Suppressor macrophage treated with lipopolysaccharide for 1 hour (primary cell): ENCODE measurements around the gene LRRC74B.
"Not testable (repeated sequence)": the region's sequence is repeated elsewhere in the genome, so short reads cannot be mapped to it uniquely, and the experiment has no call there.

ENCODE experiments used
- DNase-seq, 3 donors: peaks; one replicate each; pipeline ENCODE4 v3.0.0-alpha.2; 2020 to 2022

LRRC74B gene

DNA sequence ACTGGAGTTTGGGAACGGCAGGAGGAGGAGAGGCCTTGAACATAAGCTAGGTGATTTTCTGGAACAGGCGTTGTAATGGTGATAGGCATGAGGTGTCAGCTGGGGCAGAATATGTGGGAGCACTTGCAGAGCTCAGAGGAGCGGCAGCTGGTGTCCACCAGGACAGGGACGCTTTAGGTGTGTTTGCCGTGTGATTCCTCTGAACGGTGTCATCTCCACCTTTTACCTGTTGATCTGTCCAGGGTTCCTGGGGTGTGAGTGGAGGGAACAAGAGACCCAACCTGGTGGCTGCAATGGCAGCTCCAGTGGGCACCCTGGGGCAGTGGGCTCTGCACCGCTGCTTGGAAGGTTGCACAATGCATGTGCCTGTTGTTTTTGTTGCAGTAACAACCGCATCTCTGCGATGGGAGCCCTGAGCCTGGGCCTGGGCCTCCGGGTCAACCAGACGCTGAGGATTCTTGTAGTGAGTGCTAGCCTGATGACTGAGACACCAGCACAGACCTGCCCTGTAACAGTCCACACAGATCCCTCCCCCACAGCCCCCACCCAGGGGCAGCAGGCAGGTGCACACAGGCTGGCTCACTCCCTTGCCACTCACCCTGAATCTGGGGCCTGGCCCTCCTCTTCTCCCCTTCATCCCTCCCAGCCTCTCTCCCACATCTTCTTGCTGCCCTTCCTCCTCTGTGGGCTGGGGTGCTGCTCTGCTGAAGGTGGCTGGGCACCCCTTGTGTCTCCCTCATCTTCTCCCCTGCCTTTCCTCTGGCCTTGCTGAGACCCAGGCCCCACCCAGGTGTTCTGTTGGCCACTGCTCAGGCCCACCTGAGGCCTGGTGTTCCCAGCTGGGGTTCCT, 9.2 kb downstream of the LRRC74B start:
- DNase-seq = no peak

DNA sequence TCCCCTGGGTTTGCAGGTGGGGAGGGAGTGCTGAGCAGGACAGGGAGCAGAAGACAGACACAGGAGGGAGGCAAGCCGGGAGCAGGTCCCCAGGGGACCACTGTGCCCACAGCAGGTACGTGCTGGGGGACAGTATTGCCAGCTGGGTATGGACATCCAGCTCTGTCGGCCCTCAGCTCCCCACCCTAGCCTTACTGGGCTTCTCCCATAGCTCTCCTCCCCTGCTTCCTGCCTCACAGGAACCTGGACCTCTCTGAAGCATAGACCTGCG, 9.8 kb downstream of the LRRC74B start:
- DNase-seq = no peak

DNA sequence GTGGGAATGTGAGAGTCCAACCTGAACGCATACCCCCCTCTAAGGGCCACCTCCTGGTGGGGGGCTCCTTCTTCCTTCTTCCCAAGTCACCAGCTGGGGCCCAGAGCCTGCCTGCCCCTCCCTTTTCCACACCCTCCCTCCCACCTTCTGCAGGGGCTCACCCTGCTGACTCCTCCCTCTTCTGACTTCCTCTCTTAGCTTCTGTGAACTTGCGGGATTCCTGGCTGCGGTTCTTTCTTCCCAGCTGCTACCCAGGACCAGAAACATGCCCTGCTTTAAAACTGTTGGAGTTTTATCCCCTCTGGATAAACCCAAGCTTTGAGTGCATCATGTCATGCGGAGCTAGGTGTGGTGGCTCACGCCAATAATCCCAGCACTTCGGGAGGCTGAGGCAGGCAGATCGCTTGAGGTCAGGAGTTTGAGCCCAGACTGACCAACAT, 10.2 kb downstream of the LRRC74B start:
- peak; percentile 28 to 45 (median 43) for DNase-seq

DNA sequence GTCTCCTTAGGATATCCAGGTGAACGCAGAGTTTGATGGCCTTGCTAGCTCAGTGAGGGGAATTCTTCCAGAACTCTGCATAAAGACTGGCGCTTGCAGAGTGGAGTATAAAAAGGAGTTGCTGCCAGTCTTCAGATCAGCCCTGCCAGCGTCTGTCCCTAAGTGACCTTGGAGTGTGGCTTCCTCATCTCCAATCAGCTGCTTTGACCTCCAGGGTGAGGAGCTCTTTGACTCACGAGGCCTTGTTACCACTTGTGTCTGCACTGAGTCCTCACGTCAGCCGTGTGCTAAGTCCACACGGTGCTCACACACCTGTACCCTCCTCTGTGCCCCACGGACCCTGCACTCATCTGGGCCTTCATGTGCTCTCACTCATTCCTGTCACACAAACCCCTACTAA, 14.6 kb downstream of the LRRC74B start:
- not testable (repeated sequence) for DNase-seq

DNA sequence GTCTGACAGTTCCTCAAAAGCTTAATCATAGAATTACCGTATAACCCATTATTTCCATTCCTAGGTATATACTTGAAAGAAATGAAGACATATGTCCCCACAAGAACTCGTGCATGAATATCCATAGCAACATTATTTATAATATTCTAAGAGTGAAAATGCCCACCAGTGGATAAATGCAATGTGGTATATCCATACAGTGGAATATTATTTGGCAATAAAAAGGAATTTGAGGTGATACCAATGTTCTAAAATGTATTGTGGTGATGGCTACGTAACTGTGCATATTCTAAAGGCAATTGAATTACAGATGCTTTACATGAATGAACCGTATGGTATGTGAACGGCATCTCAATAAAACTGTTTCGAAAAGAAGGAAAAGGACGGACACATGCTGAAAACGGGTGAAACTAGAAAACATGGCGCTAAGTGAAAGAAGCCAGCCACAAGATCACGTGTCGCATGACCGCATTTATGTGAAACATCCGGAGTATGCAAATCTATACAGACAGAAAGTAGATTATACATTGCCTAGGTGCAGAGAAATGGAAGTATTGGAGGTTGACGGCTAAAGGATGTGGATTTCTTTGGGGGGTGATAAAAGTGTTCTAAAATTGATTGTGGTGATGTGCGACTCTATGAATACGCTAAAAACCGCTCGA, 16.0 kb downstream of the LRRC74B start:
- DNase-seq = not testable (repeated sequence)

DNA sequence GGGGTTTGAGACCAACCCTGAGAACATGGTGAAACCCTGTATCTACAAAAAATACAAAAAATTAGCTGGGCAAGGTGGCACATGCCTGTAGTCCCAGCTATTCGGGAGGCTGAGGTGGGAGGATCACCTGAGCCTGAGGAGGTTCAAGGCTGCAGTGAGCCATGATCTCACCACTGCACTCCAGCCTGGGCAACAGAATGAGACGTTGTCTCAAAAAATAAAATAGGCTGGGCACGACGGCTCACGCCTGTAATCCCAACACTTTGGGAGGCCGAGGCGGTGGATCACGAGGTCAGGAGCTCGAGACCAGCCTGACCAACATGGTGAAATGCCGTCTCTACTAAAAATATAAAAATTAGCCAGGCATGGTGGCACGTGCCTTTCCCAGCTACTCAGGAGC, 18.7 kb downstream of the LRRC74B start:
- DNase-seq = not testable (repeated sequence)

DNA sequence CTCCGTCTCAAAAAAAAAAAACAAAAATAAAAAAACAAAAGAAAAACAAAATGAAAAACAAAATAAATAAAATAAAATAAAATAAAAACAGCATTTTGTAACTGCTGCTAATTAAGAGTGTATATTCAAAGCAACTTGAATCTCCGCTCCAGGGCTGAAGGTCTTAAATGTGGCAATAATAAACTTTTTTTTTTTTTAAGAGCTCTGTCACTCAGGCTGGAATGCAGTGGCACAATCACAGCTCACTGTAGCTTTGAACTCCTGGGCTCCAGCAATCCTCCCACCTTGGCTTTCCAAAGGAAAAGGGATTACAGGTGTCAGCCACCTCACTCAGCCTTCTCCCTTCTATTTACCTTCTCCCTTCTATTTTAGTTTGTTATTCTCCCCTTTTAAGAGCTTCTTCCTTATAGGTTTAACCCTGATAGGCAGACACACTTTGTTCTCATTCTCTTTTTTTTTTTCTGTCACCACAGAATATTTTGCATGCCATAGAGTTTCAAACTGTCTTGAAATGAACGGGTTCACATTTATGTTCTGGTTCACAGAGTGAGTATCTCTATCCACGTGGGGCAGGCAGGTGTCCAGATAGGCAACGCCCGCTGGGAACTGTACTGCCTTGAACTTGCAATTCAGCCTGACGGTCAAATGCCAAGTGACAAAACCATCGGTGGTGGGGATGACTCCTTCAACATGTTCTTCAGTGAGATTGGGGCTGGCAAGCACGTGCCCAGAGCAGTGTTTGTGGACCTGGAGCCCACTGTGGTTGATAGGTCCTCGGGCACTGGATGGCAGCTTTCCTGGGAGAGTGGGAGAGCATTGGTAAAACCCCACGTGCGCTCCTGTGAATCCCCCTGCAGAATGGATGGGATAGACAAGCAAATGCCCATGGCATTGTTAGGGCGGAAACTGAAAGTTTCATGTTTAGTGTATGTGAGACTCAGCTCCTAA, 19.4 kb downstream of the LRRC74B start:
- DNase-seq = no peak

DNA sequence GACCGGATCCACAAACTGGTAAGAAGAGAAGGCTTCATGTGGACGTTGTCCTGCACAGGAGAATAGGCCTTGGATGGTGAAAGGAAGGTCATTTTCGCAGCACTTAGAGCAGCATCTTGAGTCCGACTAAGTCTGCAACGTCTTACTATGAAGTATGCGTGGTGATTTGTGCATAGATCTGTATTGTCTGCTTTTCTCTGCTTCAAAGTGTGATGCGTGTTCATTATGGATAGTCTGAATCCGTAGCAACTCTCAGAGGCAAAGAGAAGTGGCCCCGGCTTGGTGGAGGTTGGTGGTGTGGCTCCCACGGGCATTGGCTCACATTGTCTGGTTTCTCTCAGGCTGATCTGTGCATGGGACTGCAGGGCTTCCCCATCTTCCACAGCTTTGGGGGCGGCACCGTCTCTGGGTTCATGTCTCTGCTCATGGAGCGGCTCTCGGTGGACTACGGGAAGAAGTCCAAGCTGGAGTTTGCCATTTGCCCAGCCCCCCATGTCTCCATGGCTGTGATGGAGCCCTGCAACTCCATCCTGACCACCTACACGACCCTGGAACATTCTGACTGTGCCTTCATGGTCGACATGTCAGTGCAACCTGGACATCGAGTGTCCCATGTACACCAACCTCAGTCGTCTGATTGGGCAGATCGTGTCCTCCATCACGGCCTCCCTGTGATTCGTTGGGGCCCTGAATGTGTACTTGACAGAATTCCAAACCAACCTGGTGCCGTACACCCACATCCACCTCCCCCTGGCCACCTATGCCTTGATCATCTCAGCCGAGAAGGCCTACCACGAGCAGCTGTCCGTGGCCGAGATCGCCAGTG, 21.5 kb downstream of the LRRC74B start:
- DNase-seq = no peak

DNA sequence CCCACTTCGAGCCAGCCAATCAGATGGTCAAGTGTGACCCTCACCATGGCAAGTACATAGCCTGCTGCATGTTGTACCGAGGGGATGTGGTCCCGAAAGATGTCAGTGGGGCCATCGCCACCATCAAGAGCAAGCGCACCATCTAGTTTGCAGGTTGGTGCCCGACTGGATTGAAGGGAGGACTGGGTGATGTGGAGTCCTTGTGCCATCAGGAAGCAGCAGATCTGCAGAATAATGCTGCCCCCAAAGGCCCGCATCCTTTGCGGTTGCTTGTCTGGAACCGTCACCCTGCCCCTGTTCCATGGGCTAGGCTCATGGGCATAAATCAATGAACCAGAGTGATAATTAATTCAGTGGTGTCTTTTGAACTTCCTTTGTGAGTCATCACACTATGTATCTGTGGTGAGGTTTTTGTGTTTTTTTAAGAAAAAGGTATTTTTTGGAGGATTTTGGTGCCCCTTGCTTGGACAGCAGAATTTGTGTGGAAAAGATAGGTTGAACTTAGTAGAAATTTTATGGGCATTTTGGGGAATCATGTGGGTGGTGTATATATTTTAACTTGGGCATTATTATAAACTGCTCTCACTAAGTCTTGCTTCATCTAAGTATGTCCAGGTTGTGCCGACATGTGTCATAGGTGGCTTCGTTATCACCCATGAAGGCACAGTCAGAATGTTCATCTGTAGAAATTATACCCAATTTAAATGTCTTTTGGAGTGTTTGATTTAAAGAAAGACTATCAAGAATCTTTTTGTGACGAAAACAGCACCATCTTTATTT, 22.3 kb downstream of the LRRC74B start:
- DNase-seq = no peak

DNA sequence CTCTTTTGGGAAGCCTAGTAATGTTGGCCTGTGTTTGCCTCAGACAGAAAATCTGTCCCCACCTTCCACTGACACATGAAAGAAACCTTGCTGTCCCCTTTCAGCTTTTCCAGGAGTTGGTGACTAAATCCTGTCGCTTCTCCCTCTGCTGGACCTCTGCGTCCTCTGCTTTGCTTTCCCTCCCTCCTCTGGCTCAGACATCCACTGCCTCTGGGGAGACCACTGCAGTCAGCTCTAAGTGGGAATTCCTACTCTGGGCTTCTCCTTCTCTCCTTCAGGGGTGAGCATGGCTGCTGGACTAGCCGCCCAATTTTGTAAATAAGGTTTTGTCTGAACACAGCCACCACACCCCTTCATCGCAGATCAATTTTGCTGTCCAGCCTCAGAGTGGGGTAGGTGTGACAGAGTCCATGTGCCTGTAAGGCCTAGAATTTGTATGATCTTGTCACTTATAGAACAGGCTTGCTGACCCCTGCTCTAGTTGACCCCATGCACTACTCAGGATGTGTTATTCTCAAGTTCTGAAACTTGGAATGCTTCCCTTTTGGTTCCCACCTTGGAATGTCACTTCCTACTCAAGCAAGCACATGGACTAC, 23.0 kb downstream of the LRRC74B start:
- DNase-seq = no peak

DNA sequence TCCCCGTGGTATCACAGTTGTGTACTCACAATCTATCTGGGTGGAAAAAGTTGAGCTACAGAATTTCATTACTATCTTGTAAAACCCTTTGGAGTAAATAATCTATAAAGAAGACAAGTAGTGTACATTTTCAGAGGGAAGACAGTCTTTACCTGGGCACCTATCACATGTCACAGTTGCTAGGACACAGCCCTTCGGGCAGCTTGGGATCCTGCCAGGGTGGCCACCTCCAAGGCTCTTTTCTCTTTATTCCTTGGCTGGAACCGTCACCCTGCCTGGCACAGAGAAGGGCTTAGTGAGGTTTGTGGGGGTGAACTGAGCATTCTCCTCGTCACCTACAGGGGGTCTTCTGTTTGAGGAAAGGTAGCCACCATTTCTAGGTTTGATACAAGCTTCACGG, 23.6 kb downstream of the LRRC74B start:
- DNase-seq = no peak

DNA sequence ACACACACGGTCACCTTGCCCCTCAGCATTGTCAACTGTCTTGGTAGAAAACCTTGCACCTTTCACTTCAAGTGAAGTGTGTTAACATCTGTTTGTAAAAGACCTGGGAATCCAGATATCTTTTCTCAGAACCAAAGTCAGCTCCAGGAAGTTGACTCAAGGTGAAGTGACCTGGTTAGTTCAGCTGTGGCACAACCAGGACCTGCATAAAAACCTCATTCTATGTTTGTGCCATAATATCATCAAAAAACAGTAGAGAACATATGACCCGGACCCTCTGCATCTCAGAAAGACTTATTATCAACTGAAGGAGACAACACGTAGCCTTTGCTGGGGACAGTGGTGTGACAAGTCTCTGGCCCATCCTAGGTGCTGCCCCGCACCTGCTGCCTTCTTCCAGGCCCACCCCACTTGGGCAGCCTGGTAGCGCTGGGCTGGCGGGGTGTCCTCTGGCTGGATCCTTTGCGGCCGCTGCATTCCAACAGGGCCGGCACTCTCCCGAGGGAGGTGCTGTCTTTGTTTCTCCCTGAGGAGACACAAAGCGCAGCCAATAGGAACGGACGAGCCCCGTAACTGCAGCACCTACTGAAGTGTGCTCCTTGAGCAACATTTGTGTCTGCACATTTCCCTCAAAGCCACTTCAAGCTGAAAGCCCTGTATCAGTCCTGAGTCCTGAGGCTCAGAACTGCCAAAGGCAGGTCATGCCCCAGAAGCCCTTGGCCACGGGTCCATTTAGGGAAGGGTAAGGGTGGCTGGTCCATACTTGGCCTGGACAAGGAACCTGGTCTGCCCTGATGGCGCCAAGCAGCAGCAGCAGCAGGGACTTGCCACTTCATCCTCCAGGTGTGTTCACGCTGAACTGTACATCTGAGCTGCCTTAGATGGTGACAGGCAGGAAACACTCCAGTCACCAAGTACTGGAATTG, 25.2 kb downstream of the LRRC74B start:
- DNase-seq = no peak

DNA sequence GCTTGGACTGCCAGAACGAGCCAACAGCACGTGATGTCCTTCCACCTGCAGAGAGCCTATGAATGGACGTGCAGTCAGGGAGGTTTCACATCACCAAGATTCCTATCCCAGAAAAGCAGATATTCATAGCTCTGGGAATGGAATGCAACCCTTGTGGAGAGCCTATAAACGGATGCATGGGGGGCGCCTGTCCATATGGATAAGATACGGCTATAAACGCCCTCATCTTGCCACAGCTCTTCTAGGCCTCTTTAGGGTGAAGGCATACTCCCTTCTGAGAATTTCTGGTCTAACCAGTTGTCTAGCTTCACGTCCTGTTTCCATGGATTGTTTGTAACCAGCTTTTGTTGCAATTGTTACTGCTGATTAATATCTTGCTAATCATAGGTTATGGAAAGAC, 26.1 kb downstream of the LRRC74B start:
- not testable (repeated sequence) for DNase-seq

DNA sequence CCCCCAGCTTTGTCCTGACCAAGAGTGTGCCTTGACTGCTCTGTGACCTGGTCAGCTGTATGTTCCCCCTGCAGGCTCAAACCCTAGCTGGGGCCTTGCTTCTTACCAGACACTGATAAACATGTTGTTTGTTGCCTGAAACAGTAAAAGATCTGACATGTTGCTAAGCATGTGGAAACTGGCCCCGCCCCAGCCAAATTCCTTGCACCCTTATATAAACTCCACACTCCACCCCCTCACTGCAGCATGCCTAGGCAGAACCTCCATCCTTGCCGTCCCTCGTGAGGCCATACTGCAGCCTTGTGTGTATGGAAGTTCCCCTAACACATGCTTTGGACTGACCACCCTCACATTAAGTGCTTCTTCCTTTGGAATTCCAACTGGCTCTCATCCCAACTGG, 27.3 kb downstream of the LRRC74B start:
- no peak for DNase-seq

DNA sequence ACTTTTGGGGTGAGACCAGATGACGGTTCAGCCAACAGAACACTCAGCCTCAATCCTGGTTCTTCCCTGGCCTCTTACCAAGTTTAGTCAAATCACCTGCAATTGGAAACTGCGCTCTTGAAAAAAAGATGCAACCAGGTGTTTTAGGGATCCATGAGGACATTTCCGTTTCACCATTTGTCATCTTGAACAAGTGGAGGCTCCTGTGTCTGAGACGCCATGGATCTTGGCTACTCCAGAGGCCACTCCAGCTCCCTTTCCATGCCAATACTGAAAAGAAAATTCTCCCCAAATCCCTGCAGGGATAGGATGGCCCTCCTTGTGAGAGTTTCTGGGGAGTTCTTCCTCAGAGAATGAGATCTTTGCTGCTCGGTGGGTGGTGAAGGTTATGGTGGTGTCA, 27.7 kb downstream of the LRRC74B start:
- no peak for DNase-seq

DNA sequence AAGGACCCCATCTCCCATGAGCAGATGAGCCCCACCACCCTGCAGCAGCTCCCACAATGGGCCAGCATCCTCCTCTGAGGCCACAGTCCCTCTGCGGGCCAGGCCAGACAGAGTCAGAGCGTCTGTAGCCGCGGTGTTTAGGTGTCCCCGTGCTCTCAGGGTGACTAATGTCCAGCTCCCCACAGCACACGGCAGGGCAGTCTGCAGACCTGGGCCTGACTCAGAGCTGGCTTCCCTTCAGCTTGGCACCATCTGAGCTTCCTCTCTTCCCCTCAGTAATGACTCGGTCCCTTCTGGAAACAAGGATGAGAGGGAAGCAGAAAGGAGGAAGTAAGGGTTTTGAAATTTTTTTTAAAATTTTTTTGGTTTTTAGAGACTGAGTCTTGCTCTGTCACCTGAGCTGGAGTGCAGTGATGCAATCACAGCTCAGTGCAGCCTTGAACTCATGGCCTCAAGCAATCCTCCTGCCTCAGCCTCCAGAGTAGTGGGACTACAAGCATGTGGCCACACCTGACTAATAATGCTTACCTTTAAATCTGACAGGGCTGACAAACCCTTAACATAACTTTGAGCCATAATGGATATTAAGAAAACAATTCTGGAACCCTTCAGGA, 28.5 kb downstream of the LRRC74B start:
- peak; percentile 84 to 87 (median 86) for DNase-seq

DNA sequence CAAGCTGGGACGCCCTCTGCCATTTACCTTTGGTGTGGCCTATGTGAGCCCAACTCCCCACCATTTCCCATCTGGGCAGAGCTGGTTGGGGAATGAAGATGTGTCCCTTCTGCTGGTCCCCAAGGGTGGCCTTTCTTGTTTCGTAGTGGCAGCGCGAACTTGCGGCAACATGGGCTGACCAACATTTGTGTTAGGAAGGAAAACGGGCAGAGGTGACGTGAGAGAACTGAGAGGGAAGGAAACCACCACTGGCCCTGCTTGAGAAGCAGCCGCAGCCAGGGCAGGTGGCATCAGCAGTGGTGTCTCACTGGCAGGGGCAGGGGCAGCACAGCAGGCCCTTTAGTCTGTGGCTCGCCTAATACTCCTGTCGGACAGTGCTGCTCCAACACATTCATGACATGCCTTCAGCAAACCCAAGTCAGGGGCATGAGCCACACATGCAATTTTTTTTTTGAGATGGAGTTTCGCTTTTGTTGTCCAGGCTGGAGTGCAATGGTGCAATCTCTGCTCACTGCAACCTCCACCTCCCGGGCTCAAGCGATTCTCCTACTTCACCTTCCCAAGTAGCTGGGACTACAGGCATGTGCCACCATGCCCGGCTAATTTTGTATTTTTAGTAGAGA, 29.9 kb downstream of the LRRC74B start:
- no peak for DNase-seq

DNA sequence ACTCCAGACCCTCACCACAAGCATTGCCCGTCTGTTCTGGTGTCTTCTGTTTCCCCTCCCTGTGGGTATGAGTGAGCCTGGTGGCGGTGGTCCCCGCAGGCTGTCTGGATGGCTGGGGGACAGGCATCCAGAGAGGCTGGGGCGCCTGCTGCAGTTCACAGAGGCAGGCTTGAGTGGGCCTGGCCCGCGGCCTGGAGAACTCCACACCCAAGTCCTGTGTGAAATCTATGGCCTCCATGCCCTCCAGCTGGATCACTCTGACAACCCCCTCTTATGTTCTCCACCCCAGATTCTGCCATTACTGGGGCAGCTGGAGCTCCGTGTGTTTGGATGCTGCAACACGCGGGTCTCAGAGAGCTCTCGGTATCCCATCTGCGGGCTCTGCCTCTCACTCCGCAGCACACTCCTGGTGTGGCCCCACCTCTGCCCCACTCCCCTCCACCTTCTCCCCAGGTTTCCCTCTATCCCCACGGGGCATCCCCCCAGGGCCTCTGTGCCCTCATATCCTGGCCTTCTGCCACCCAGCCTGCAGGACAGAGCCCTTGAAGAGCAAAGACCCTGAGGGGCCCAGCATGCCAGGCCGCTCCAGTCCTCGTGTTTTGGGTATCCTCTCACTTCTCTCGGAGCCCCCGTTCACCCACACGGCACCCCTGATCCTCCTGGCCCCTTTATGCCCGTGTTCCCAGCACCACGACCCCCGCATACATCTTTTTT, 31.3 kb downstream of the LRRC74B start:
- no peak for DNase-seq
